Adipocyte (in vitro differentiated cells): Measurements from ENCODE around the gene LLGL1.

Experiments used
- DNase-seq: peaks from one replicate; pipeline ENCODE4 v3.0.0-alpha.2; 2015; ENCODE audit warnings: low read depth
- H3K27me3 ChIP-seq: replicated peaks from 2 replicates; pipeline ENCODE4 v1.7.0; 2013; ENCODE audit warnings: mild to moderate bottlenecking, low read length, moderate library complexity; ENCODE audit not compliant: control insufficient read depth, insufficient read depth
- H3K36me3 ChIP-seq: 2 replicates; pipeline ENCODE4 v1.7.0; 2013; ENCODE audit warnings: low read length, mild to moderate bottlenecking, moderate library complexity; ENCODE audit not compliant: control insufficient read depth, insufficient read depth, severe bottlenecking
- H3K4me1 ChIP-seq: 2 replicates; pipeline ENCODE4 v1.7.0; 2013; ENCODE audit warnings: mild to moderate bottlenecking, low read length, moderate library complexity; ENCODE audit not compliant: control insufficient read depth, insufficient read depth
- H3K4me3 ChIP-seq: 2 replicates; pipeline ENCODE4 v1.7.0; 2013; ENCODE audit warnings: mild to moderate bottlenecking, low read length, moderate library complexity
- H3K9ac ChIP-seq: 2 replicates; pipeline ENCODE4 v1.7.0; 2013; ENCODE audit warnings: mild to moderate bottlenecking, low read length, moderate library complexity
- H3K9me3 ChIP-seq: 2 replicates; pipeline ENCODE4 v1.7.0; 2013; ENCODE audit warnings: mild to moderate bottlenecking, low read length, moderate library complexity; ENCODE audit not compliant: control insufficient read depth

Gene LLGL1

GRCh38 chr17:18245038-18245776 is 19.8 kb downstream of the LLGL1 start:
- DNase-seq: no peak
- Histone ChIP-seq H3K4me1 (peaks cover 5% of the 10 kb centered on the region), H3K9me3 (no peaks in the 10 kb centered on the region), H3K36me3 (peaks cover 57% of the 10 kb centered on the region), H3K27me3 (no peaks in the 10 kb centered on the region), H3K9ac (no peak overlapping the region), H3K4me3 (no peak overlapping the region)

GRCh38 chr17:18246109-18246725 is 20.8 kb downstream of the LLGL1 start:
- Histone ChIP-seq H3K27me3 (no peaks in the 10 kb centered on the region), H3K9ac (no peak overlapping the region), H3K36me3 (peaks cover 67% of the 10 kb centered on the region), H3K9me3 (no peaks in the 10 kb centered on the region), H3K4me3 (no peak overlapping the region), H3K4me1 (peaks cover 5% of the 10 kb centered on the region)
- no peak for DNase-seq

GRCh38 chr17:18246880-18247612 is 21.6 kb downstream of the LLGL1 start:
- Histone ChIP-seq H3K27me3 (no peaks in the 10 kb centered on the region), H3K9me3 (no peaks in the 10 kb centered on the region), H3K9ac (no peak overlapping the region), H3K4me1 (peaks cover 5% of the 10 kb centered on the region), H3K4me3 (no peak overlapping the region), H3K36me3 (peaks cover 70% of the 10 kb centered on the region)
- peak; percentile 45 for DNase-seq

GRCh38 chr17:18247613-18248001 is 22.2 kb downstream of the LLGL1 start:
- H3K4me3 ChIP-seq: no peak overlapping the region
- H3K9ac ChIP-seq: no peak overlapping the region
- no peaks in the 10 kb centered on the region for H3K27me3 ChIP-seq
- peaks cover 74% of the 10 kb centered on the region for H3K36me3 ChIP-seq
- peaks cover 5% of the 10 kb centered on the region for H3K4me1 ChIP-seq
- DNase-seq: no peak
- H3K9me3 ChIP-seq: no peaks in the 10 kb centered on the region

- H3K4me1 ChIP-seq: peaks cover 5% of the 10 kb centered on the region
- peak; percentile 79 for DNase-seq
- H3K4me3 ChIP-seq: no peak overlapping the region
- H3K36me3 ChIP-seq: peaks cover 81% of the 10 kb centered on the region
- no peak overlapping the region for H3K9ac ChIP-seq
- no peaks in the 10 kb centered on the region for H3K9me3 ChIP-seq
- H3K27me3 ChIP-seq: no peaks in the 10 kb centered on the region
These were observed 22.9 kb downstream of the LLGL1 start for GRCh38 chr17:18248300-18248731.

GRCh38 chr17:18248811-18249210 is 23.4 kb downstream of the LLGL1 start:
- no peaks in the 10 kb centered on the region for H3K27me3 ChIP-seq
- H3K4me1 ChIP-seq: peaks cover 5% of the 10 kb centered on the region
- no peak for DNase-seq
- H3K9ac ChIP-seq: no peak overlapping the region
- H3K36me3 ChIP-seq: peaks cover 81% of the 10 kb centered on the region
- no peaks in the 10 kb centered on the region for H3K9me3 ChIP-seq
- no peak overlapping the region for H3K4me3 ChIP-seq

- no peak overlapping the region for H3K4me3 ChIP-seq
- no peak overlapping the region for H3K9ac ChIP-seq
- no peak for DNase-seq
- peaks cover 5% of the 10 kb centered on the region for H3K4me1 ChIP-seq
- no peaks in the 10 kb centered on the region for H3K9me3 ChIP-seq
- no peaks in the 10 kb centered on the region for H3K27me3 ChIP-seq
- H3K36me3 ChIP-seq: peaks cover 89% of the 10 kb centered on the region
These were observed 24.8 kb downstream of the LLGL1 start for GRCh38 chr17:18250259-18250658.

GRCh38 chr17:18250708-18251107 is 25.3 kb downstream of the LLGL1 start:
- Histone ChIP-seq H3K4me3 (no peak overlapping the region), H3K9me3 (no peaks in the 10 kb centered on the region), H3K9ac (no peak overlapping the region), H3K36me3 (peaks cover 89% of the 10 kb centered on the region), H3K27me3 (no peaks in the 10 kb centered on the region), H3K4me1 (peaks cover 5% of the 10 kb centered on the region)
- DNase-seq: no peak

GRCh38 chr17:18251204-18251603 is 25.8 kb downstream of the LLGL1 start:
- H3K9ac ChIP-seq: no peak overlapping the region
- H3K4me3 ChIP-seq: no peak overlapping the region
- no peaks in the 10 kb centered on the region for H3K27me3 ChIP-seq
- H3K36me3 ChIP-seq: peaks cover 89% of the 10 kb centered on the region
- H3K9me3 ChIP-seq: no peaks in the 10 kb centered on the region
- DNase-seq: no peak
- peaks cover 5% of the 10 kb centered on the region for H3K4me1 ChIP-seq

- H3K4me1 ChIP-seq: peaks cover 10% of the 10 kb centered on the region
- no peak overlapping the region for H3K4me3 ChIP-seq
- no peak for DNase-seq
- no peaks in the 10 kb centered on the region for H3K9me3 ChIP-seq
- no peaks in the 10 kb centered on the region for H3K27me3 ChIP-seq
- H3K9ac ChIP-seq: no peak overlapping the region
- H3K36me3 ChIP-seq: peaks cover 87% of the 10 kb centered on the region
These were observed 26.7 kb downstream of the LLGL1 start for GRCh38 chr17:18252160-18252559.

GRCh38 chr17:18253187-18253884 is 27.9 kb downstream of the LLGL1 start:
- DNase-seq: no peak
- H3K4me1 ChIP-seq: peaks cover 14% of the 10 kb centered on the region
- no peaks in the 10 kb centered on the region for H3K27me3 ChIP-seq
- H3K9ac ChIP-seq: no peak overlapping the region
- peaks cover 78% of the 10 kb centered on the region for H3K36me3 ChIP-seq
- H3K9me3 ChIP-seq: no peaks in the 10 kb centered on the region
- H3K4me3 ChIP-seq: no peak overlapping the region
